SK-N-SH treated with all-trans-retinoic acid at 6 μM for 48 hours (cell line): ENCODE data around the gene NEK10.
A peak's percentile ranks its signal among the peaks of the same experiment; 100 is the strongest.

ENCODE experiments used
- ATAC-seq: fragments of 200-7000 bp; cut with Tn5 transposase; 3 replicates; pipeline ENCODE4 v1.9.1; 2020; ENCODE audit warnings: mild to moderate bottlenecking, moderate library complexity
- ARNTL ChIP-seq: fragments of 450-650 bp; formaldehyde crosslinking; IDR thresholded peaks from 2 replicates; pipeline ENCODE4 v1.5.0; 2020; ENCODE audit warnings: low read depth, mild to moderate bottlenecking, moderate library complexity, borderline replicate concordance
- BACH2 ChIP-seq: fragments of 250-450 bp; sonication (Bioruptor Pico); IDR thresholded peaks from 2 replicates; pipeline ENCODE4 v1.9.0; 2021; ENCODE audit warnings: mild to moderate bottlenecking, borderline replicate concordance
- ESRRG ChIP-seq: fragments of 250-450 bp; sonication (Bioruptor Pico); IDR thresholded peaks from 2 replicates; pipeline ENCODE4 v1.6.1; 2021; ENCODE audit warnings: mild to moderate bottlenecking
- GLIS3 ChIP-seq: fragments of 250-450 bp; sonication (Bioruptor Pico); IDR thresholded peaks from 2 replicates; pipeline ENCODE4 v1.5.0; 2020; ENCODE audit warnings: mild to moderate bottlenecking, moderate library complexity
- ISL1 ChIP-seq: fragments of 250-450 bp; sonication (Bioruptor Pico); IDR thresholded peaks from 2 replicates; pipeline ENCODE4 v2.1.2; 2022; ENCODE audit warnings: mild to moderate bottlenecking, moderate library complexity
- PPARA ChIP-seq: fragments of 250-450 bp; sonication (Bioruptor Pico); IDR thresholded peaks from 2 replicates; pipeline ENCODE4 v1.5.0; 2020; ENCODE audit warnings: mild to moderate bottlenecking, borderline replicate concordance
- RARB ChIP-seq: fragments of 250-450 bp; sonication (Bioruptor Pico); IDR thresholded peaks from 2 replicates; pipeline ENCODE4 v1.8.0; 2021; ENCODE audit warnings: mild to moderate bottlenecking, moderate library complexity
- SNAI2 ChIP-seq: fragments of 250-450 bp; sonication (Bioruptor Pico); IDR thresholded peaks from 2 replicates; pipeline ENCODE4 v1.5.0; 2020; ENCODE audit warnings: mild to moderate bottlenecking, moderate library complexity
- TCF4 ChIP-seq: fragments of 250-450 bp; sonication (Bioruptor Pico); IDR thresholded peaks from 2 replicates; pipeline ENCODE4 v1.8.0; 2021; ENCODE audit warnings: mild to moderate bottlenecking, moderate library complexity, borderline replicate concordance
- TOX ChIP-seq: fragments of 250-450 bp; sonication (Bioruptor Pico); IDR thresholded peaks from 2 replicates; pipeline ENCODE4 v1.8.0; 2021; ENCODE audit warnings: mild to moderate bottlenecking, moderate library complexity, borderline replicate concordance
- ZC3H10 ChIP-seq: fragments of 250-450 bp; sonication (Bioruptor Pico); IDR thresholded peaks from 2 replicates; pipeline ENCODE4 v1.5.1; 2021; ENCODE audit warnings: mild to moderate bottlenecking, moderate library complexity
- ZFP3 ChIP-seq: fragments of 250-450 bp; sonication (Bioruptor Pico); IDR thresholded peaks from 2 replicates; pipeline ENCODE4 v1.5.0; 2020; ENCODE audit warnings: mild to moderate bottlenecking, moderate library complexity
- ZNF70 ChIP-seq: fragments of 450-650 bp; formaldehyde crosslinking; IDR thresholded peaks from 2 replicates; pipeline ENCODE4 v1.5.0; 2020; ENCODE audit warnings: mild to moderate bottlenecking, moderate library complexity
- ZNF8 ChIP-seq: fragments of 450-650 bp; formaldehyde crosslinking; IDR thresholded peaks from 2 replicates; pipeline ENCODE4 v1.5.0; 2020; ENCODE audit warnings: mild to moderate bottlenecking, moderate library complexity
- TF ChIP-seq, protein P1 (sequence below): fragments of 250-450 bp; sonication (Bioruptor Pico); IDR thresholded peaks from 2 replicates; pipeline ENCODE4 v1.5.1; 2020; ENCODE audit warnings: low read depth, mild to moderate bottlenecking, moderate library complexity
- TF ChIP-seq, protein P2 (sequence below): fragments of 250-450 bp; sonication (Bioruptor Pico); IDR thresholded peaks from 2 replicates; pipeline ENCODE4 v1.5.0; 2020; ENCODE audit warnings: mild to moderate bottlenecking, moderate library complexity
- TF ChIP-seq, protein P3 (sequence below): fragments of 250-450 bp; sonication (Bioruptor Pico); IDR thresholded peaks from 2 replicates; pipeline ENCODE4 v1.5.1; 2021; ENCODE audit warnings: mild to moderate bottlenecking, moderate library complexity
- TF ChIP-seq, protein P4 (sequence below): fragments of 250-450 bp; sonication (Bioruptor Pico); IDR thresholded peaks from 2 replicates; pipeline ENCODE4 v1.8.0; 2021; ENCODE audit warnings: low read depth, mild to moderate bottlenecking, moderate library complexity, borderline replicate concordance

Gene NEK10

DNA sequence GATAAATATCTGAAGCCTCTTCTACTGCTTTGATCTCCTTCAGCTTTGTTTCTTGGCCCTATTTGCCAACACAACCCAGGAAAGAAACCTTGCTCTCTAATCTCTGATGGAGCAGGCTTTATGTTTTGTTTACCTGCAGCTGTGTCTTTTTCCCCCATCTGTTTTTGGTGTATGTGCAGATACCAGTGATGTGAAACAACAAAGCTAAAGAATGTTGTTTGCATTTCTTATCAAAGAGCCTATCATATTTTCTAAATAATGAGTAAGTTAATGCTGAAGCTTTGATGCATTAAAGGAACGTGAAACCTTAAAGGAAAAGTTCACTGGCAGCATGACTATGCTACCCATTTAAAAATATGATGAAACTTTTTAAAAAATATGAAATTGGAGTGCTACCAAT lies 238.4 kb downstream of the NEK10 start (continued):
- TF ChIP-seq, protein P1, sequence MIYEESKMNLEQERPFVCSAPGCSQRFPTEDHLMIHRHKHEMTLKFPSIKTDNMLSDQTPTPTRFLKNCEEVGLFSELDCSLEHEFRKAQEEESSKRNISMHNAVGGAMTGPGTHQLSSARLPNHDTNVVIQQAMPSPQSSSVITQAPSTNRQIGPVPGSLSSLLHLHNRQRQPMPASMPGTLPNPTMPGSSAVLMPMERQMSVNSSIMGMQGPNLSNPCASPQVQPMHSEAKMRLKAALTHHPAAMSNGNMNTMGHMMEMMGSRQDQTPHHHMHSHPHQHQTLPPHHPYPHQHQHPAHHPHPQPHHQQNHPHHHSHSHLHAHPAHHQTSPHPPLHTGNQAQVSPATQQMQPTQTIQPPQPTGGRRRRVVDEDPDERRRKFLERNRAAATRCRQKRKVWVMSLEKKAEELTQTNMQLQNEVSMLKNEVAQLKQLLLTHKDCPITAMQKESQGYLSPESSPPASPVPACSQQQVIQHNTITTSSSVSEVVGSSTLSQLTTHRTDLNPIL (CRISPR knock-in tag): no peak
- TF ChIP-seq RARB (CRISPR knock-in tag): no peak
- TF ChIP-seq TOX (CRISPR knock-in tag): no peak
- TF ChIP-seq ZC3H10: no peak

DNA sequence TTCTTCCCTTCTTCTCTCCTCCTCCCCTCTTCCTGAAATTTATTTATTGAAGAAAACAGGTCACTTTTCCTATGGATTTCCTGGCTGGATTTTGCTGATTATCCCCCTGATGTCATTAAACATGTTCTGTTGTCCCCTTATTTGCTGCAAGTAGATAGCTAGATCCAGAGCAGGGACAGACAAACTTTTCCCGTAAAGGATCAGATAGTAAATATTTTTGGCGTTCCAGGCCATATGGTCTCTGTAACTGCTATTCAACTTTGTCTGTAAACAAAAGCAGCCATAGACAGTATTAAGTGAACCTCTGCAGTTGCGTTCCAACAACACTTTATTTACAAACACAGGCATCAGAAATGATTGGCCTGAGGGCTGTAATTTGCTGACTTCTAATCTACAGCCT lies 241.3 kb downstream of the NEK10 start:
- no peak for ATAC-seq
- TF ChIP-seq ZNF8 (CRISPR knock-in tag): no peak
- no peak for TF ChIP-seq ZC3H10
- no peak for TF ChIP-seq ESRRG (CRISPR knock-in tag)
- TF ChIP-seq SNAI2: no peak
- TF ChIP-seq, protein P2, sequence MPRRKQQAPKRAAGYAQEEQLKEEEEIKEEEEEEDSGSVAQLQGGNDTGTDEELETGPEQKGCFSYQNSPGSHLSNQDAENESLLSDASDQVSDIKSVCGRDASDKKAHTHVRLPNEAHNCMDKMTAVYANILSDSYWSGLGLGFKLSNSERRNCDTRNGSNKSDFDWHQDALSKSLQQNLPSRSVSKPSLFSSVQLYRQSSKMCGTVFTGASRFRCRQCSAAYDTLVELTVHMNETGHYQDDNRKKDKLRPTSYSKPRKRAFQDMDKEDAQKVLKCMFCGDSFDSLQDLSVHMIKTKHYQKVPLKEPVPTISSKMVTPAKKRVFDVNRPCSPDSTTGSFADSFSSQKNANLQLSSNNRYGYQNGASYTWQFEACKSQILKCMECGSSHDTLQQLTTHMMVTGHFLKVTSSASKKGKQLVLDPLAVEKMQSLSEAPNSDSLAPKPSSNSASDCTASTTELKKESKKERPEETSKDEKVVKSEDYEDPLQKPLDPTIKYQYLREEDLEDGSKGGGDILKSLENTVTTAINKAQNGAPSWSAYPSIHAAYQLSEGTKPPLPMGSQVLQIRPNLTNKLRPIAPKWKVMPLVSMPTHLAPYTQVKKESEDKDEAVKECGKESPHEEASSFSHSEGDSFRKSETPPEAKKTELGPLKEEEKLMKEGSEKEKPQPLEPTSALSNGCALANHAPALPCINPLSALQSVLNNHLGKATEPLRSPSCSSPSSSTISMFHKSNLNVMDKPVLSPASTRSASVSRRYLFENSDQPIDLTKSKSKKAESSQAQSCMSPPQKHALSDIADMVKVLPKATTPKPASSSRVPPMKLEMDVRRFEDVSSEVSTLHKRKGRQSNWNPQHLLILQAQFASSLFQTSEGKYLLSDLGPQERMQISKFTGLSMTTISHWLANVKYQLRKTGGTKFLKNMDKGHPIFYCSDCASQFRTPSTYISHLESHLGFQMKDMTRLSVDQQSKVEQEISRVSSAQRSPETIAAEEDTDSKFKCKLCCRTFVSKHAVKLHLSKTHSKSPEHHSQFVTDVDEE (CRISPR knock-in tag): 0 out of 2 replicates have a peak, but pooled peaks have one; percentile 16
- TF ChIP-seq, protein P3, sequence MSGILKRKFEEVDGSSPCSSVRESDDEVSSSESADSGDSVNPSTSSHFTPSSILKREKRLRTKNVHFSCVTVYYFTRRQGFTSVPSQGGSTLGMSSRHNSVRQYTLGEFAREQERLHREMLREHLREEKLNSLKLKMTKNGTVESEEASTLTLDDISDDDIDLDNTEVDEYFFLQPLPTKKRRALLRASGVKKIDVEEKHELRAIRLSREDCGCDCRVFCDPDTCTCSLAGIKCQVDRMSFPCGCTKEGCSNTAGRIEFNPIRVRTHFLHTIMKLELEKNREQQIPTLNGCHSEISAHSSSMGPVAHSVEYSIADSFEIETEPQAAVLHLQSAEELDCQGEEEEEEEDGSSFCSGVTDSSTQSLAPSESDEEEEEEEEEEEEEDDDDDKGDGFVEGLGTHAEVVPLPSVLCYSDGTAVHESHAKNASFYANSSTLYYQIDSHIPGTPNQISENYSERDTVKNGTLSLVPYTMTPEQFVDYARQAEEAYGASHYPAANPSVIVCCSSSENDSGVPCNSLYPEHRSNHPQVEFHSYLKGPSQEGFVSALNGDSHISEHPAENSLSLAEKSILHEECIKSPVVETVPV (CRISPR knock-in tag): no peak
- TF ChIP-seq ZFP3 (CRISPR knock-in tag): no peak
- TF ChIP-seq ARNTL (CRISPR knock-in tag): no peak
- TF ChIP-seq ZNF70: no peak
- TF ChIP-seq TCF4: peak; percentile 34; the same call in 1 of the 2 replicates
- no peak for TF ChIP-seq BACH2
- TF ChIP-seq, protein P4, sequence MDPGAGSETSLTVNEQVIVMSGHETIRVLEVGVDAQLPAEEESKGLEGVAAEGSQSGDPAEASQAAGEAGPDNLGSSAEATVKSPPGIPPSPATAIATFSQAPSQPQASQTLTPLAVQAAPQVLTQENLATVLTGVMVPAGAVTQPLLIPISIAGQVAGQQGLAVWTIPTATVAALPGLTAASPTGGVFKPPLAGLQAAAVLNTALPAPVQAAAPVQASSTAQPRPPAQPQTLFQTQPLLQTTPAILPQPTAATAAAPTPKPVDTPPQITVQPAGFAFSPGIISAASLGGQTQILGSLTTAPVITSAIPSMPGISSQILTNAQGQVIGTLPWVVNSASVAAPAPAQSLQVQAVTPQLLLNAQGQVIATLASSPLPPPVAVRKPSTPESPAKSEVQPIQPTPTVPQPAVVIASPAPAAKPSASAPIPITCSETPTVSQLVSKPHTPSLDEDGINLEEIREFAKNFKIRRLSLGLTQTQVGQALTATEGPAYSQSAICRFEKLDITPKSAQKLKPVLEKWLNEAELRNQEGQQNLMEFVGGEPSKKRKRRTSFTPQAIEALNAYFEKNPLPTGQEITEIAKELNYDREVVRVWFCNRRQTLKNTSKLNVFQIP (CRISPR knock-in tag): no peak
- TF ChIP-seq GLIS3: no peak
- TF ChIP-seq PPARA: no peak
- no peak for TF ChIP-seq TOX (CRISPR knock-in tag)

DNA sequence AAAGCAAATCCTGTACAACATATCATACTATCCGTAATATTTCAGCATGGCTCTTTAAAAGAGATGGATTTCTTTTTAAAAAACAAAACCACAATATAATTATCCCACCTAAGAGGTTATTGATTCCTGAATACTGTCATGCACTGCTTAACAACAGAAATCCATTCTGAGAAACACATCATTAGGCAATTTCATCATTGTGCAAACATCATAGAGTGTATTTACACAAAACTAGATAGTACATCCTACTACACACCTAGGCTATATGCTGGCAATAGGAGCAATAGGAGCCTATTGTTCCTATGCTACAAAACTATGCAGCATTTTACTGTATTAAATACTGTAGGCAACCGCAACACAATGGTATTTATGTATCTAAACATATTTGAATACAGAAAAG lies 242.0 kb downstream of the NEK10 start:
- TF ChIP-seq ESRRG (CRISPR knock-in tag) (no peak), ARNTL (CRISPR knock-in tag) (no peak), ZNF8 (CRISPR knock-in tag) (no peak), ZNF70 (no peak), ISL1 (CRISPR knock-in tag) (no peak)
- TF ChIP-seq, protein P4 (CRISPR knock-in tag): no peak
- TF ChIP-seq, protein P2 (CRISPR knock-in tag): no peak
- TF ChIP-seq, protein P3 (CRISPR knock-in tag): no peak
- ATAC-seq: no peak
